ENCODE measurements around the gene TMF1.

TMF1 gene, protein sequence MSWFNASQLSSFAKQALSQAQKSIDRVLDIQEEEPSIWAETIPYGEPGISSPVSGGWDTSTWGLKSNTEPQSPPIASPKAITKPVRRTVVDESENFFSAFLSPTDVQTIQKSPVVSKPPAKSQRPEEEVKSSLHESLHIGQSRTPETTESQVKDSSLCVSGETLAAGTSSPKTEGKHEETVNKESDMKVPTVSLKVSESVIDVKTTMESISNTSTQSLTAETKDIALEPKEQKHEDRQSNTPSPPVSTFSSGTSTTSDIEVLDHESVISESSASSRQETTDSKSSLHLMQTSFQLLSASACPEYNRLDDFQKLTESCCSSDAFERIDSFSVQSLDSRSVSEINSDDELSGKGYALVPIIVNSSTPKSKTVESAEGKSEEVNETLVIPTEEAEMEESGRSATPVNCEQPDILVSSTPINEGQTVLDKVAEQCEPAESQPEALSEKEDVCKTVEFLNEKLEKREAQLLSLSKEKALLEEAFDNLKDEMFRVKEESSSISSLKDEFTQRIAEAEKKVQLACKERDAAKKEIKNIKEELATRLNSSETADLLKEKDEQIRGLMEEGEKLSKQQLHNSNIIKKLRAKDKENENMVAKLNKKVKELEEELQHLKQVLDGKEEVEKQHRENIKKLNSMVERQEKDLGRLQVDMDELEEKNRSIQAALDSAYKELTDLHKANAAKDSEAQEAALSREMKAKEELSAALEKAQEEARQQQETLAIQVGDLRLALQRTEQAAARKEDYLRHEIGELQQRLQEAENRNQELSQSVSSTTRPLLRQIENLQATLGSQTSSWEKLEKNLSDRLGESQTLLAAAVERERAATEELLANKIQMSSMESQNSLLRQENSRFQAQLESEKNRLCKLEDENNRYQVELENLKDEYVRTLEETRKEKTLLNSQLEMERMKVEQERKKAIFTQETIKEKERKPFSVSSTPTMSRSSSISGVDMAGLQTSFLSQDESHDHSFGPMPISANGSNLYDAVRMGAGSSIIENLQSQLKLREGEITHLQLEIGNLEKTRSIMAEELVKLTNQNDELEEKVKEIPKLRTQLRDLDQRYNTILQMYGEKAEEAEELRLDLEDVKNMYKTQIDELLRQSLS

GRCh38 chr3:69051756-69052471, at the start of gene TMF1:
Gene TMF1 (minus strand): TSS chr3:69052333. CDS start chr3:69052086, 247 bp downstream.
- DNase-seq = no peak

DNA sequence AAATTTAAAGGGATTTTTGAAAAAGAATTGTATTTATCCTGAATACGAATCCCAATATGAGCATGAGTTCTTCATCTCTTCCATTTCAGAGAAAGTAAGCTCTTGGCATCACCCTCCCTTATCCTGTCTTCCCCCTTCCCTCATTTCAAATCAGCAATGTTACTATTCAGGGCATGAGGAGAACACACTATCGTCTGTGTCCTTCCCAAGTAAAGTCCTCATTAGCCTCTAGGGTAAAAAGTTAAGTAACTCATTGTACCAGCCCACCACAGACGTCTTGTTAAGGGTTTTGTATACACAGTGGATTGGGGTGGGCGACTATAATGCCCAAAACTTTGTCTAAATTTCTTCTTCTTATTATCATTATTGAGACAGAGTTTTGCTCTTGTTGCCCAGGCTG, 47.4 kb upstream of the TMF1 start:
- no peak for DNase-seq

- no peak for DNase-seq
Measured at GRCh38 chr3:69097407-69098086, 45.4 kb upstream of the TMF1 start.

DNA sequence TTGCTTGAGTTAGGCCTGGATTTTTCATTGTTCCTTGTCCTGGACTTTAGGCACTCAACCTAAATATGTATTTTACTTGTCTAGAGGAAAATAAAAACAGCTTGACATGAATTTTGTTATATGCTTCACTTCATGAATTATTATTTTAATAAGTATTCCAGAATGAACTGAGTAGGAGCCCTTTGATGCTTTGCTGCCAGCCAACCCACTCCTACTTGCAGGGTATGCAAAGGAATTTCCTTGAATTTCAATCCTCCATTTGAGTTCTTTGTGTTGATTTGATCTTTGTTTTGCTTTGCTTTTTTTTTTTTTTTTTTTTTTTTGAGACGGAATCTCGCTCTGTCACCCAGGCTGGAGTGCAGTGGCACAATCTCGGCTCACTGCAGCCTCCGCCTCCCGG, 44.2 kb upstream of the TMF1 start:
- no peak for DNase-seq

GRCh38 chr3:69095636-69096035, 43.5 kb upstream of the TMF1 start:
- no peak for DNase-seq

DNA sequence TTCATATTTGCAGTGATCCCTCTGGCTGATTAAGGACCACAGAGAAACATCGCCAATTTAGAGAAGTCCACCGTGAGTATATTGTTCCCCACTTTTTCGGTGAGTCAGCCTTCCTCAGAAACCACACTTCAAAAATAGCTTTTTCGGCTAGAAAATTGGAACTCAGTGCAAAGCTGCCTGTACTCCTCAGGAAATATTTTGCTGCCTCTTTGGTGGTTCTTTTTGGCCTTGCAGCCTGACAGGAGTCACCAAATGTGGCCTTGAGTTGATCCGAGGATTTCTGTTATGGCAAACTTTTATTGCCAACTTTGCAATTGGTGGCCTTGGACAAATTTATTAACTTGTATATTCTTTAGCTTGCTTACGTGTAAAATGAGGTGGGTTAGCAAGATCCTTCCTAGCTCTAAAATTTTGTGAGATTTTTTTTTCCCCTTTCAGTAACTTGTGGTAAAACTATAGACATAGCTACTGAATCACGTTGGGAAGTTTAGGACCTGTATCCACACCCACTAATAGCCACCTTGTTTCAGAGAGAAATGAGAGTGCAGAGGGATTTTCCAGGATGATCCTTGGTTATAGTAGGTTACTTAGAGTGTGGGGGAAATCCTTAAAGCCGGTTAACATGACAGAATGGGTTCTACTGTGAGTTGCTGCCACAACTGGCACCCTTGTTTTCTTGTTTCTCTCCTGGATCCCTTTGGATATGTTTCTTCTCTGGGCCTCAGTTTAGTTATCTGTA, 42.5 kb upstream of the TMF1 start:
- DNase-seq = peak; percentile 43

- peak; percentile 58 for DNase-seq
Measured at GRCh38 chr3:69092030-69092516, 39.9 kb upstream of the TMF1 start.

DNA sequence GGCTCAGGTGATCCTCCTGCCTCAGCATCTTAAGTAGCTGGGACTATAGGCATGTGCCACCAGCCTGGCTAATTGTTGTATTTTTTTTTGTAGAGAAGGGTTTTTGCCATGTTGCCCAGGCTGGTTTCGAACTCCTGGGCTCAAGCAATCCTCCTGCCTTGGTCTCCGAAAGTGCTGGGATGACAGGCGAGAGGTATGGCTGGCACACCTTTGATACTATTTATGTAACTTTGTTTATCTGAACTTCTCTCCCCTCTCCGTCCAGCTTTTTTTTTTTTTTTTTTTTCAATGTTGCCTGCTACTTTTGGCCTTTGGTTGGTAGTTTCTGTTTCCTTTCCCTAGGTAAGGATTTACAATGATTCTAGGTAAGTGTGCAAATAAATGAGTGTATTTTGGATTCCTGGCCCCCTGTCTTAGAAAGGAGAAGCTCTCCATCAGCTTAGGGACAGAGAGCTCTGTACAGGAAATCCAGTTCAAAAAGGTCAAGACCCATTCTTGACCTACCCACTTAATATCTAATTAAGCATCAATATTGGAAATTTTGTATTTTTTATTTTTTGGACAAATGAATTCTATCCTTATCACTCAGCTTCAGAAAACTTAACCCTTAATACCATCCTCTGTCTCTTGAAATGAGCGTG, 39.4 kb upstream of the TMF1 start:
- DNase-seq = no peak

GRCh38 chr3:69090021-69090420, 37.9 kb upstream of the TMF1 start:
- DNase-seq = no peak

DNA sequence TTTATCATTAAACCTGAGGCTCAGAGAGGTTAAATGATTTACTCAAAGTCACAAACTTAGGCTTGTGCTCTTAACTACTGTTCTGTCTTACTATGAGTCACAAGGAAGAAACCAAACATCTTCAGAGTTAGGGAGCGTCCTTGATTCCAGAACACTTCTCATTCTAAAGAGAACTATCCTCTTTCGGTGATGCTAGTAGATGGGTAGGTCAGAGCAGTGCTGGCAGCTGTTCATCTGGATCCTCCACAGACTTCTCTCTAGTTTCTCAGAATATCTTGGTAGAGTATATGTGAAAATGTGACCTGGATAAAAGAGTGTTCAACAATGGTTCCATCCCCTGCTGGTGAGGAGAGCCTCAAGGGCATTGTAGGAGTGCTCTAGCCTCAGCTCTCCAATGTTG, 35.9 kb upstream of the TMF1 start:
- no peak for DNase-seq

DNA sequence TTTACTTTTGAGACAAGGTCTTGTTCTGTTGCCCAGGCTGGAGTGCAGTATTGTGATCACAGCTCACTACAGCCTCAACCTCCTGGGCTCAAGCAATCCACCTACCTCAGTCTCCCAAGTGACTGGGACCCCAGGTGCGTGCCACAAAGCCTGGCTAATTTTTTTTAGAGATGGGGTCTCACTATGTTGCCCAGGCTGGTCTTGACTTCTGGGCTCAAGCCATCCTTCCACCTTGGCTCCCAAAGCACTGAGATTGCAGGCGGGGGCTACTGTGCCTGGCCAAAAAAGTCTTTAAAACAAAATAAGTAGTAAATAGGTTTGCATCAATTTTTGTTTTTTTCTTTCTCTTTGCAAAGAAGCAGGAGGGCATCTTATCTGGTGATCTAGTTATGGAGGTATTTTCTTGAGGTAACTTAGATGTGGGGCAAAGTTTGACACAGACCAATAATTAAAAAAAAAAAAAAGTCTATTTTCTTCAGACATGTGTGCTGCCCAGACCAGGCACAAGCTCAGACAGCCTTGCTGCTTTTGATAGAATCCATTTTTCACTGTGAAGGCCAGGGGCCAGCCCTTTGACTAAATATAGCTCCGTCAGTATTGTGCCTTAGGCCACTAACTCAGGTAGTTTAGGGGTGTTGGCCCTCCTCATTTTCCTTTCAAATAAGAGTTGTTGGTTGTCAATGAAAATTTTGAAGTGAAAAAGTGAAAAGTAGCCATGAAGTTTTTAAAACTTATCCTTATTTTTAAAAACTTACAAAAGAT, 35.1 kb upstream of the TMF1 start:
- no peak for DNase-seq

DNA sequence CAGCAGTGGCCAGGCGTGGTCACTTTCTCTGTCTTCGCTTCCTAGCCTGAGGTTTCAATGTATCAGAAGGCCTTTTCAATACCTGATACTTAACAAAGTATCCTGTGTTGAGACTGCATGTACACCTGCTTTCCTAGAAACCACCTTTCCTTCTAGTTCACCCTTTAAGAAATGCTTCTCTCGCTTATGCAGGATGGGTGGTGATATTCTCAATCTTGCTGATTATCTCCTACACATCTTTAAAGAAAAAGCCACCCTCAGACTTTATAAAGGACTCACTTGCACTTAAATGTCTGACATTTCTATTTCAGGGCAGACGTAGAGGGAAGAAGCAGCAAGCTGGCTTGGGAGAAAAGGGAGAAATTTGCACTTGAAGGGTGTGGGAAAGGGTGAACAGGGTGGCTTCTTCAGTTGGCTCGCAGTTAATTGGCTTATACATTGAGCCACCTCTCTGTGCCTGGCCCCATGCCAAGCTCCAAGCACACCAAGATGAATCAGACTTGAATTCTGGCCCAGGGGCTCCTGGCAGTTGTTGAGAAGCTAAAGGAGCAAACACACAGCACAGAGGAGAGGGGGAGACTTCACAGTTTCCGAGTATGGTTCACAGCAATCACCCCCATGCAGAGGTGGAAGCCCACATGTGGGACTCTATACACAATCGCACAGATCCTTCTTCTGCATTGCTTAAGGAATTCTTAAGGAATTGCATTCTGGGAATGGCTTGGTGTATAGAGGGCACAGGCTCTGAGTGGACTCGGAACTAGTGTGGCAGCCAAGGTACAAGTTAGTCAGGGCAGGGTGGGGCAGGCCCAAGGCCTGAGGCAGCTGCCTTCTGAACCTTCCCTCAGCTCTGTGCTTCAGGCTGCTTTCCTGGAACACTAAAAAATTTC, 33.9 kb upstream of the TMF1 start:
- peak; percentile 77 for DNase-seq

GRCh38 chr3:69085168-69085832, 33.2 kb upstream of the TMF1 start:
- no peak for DNase-seq

DNA sequence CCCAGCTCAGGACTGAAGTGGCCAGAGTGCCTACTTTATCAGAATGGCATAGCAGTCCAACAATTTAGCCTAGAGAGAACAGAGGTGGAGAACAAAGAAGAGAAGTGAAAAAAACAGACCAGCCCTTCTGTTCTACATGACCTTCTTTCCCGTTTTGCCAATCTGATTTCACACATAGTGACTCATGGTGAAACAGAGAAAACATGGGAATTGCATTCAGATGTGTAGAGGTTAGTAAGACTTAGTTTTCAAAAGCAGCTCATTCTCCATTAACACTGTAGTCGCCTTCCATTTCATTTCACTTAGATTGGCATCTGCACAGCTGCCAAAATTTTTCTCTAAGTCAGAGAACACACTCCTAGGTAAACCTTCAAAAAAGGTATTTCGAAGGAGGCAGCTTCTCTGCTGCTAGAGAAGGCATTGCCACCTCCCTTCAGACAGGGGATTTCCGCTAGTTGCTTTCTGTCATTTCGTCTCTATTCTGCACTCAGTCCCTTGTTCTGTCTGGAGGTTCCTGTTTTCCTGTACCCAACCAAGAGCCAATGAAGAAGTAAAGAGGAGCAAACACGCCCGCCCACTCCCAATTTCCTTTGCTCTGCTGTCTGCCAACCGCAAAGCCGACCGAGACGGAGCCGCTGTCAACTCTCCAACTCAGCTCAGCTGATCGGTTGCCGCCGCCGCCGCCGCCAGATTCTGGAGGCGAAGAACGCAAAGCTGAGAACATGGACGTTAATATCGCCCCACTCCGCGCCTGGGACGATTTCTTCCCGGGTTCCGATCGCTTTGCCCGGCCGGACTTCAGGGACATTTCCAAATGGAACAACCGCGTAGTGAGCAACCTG, 32.4 kb upstream of the TMF1 start, which contains the start of gene ARL6IP5:
TSS of gene ARL6IP5 (plus strand) at position 612 of the 842 bp plus-strand sequence. CDS start at position 723, 111 bp downstream.
- DNase-seq = peak; percentile 94

- peak; percentile 20 for DNase-seq
Measured at GRCh38 chr3:69082805-69083204, 30.7 kb upstream of the TMF1 start.

DNA sequence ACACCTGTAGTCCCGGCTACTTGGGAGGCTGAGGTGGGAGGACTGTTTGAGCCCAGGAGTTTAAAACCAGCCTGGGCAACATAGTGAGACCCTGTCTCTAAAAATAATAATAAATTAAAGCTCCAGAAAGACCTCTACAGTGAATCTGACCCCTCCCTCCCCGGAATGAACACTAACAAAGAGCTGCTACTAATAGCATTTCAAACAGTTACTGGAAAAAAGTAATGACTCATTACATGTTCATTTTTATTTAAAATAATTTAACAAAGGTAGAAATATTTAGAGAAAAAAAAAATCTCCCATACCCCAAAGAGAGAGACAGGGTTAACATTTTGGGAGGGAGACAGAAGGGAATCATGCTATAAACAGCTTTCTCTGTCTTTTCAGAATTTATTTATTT, 30.2 kb upstream of the TMF1 start:
- no peak for DNase-seq

GRCh38 chr3:69081583-69082262, 29.6 kb upstream of the TMF1 start:
- DNase-seq = no peak

Data from midbrain (tissue), 1 donor.